Ectodermal cell (in vitro differentiated cells): ENCODE results near the gene PTCHD4.

Experiments
- H3K27ac ChIP-seq: 2 replicates; pipeline ENCODE4 v1.7.0; 2013; ENCODE audit warnings: mild to moderate bottlenecking, low read depth, low read length; ENCODE audit not compliant: insufficient read depth, poor library complexity, severe bottlenecking
- H3K27me3 ChIP-seq: 2 replicates; pipeline ENCODE4 v1.7.0; 2013; ENCODE audit warnings: mild to moderate bottlenecking, low read length; ENCODE audit not compliant: insufficient read depth, control insufficient read depth, poor library complexity, severe bottlenecking
- H3K36me3 ChIP-seq: one replicate; pipeline ENCODE4 v1.7.0; 2013; ENCODE audit warnings: low read length; ENCODE audit not compliant: control insufficient read depth, insufficient read depth
- H3K4me1 ChIP-seq: one replicate; pipeline ENCODE4 v1.7.0; 2013; ENCODE audit warnings: low read length; ENCODE audit not compliant: control insufficient read depth, insufficient read depth
- H3K4me3 ChIP-seq: 2 replicates; pipeline ENCODE4 v1.7.0; 2013; ENCODE audit warnings: low read depth, low read length, control low read depth; ENCODE audit not compliant: insufficient read depth
- H3K9me3 ChIP-seq: 2 replicates; pipeline ENCODE4 v1.7.0; 2013; ENCODE audit warnings: mild to moderate bottlenecking, low read length, moderate library complexity; ENCODE audit not compliant: control insufficient read depth
- WGBS, 2 experiments: methylation state at CpG; one replicate each; pipeline ENCODE4 v1.1.7; 2013; ENCODE audit warnings: missing lambda C conversion rate in 2 of 2; 5-methylcytosine and 5-hydroxymethylcytosine counted together

PTCHD4 gene

DNA sequence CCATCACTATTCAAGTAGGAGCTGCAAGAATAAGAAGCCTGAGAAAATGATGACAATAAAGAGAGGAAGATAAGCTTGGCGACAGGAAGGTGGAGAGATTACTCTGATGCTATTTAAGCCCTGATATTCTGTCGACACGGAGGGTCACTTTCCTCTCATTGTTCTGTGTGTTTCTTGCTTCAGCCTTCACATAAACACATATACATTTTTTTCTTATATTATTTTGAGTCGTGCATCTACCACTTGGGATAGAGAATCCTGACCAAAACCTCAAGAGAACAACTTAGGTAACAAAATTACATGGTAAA, 10.5 kb downstream of the PTCHD4 start:
- 86 to 90% methylated on average over 4 of the region's 4 CpGs for WGBS, 2 experiments
- H3K27ac ChIP-seq = no peak overlapping the region
- H3K4me3 ChIP-seq = no peak overlapping the region

DNA sequence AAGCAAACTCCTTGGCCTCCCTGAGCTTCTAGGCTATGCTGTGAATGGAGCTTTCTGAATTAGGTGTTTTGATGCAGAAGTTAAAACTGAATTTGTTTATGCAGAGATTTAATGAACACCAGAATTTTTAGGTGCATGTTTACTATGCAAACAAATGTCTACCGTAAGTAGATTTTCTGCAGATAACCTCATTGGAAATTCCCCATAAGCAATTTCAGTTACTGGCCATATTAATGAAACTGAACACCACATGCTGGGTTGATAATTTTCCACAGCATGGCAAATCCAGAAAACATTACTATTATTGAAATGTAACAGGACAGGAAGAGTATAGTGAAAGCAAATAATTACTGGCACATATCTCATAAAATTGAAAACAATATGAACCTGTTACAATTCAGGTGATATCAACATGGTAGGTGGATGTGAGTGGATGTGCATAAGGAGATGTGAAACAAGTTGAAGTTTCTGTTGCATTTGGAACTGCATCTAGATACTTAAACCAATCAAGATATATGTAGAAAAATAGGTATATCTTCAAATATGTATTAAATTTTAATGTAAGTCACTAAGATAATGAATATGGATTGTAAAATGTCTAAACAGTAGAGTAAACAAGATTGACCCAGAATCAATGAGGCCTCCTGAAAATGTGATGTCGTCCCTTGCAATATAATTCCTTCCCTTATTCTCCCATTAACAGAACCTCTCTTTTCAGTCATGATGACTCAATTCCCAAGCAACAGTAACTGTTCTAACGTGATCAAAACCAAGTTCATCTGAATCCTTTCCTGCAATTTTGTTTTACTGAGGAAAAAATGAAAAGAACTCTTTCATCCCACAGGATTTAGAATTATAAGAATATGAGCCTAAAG, 11.0 kb downstream of the PTCHD4 start:
- Histone ChIP-seq H3K27ac (no peak overlapping the region), H3K4me3 (no peak overlapping the region), H3K4me1 (no peaks in the 10 kb centered on the region), H3K9me3 (no peaks in the 10 kb centered on the region), H3K36me3 (no peaks in the 10 kb centered on the region), H3K27me3 (no peaks in the 10 kb centered on the region)
- WGBS, 2 experiments = 91% methylated on average over 3 of the region's 3 CpGs

More for the DNA sequence above, 10.5 kb downstream of the PTCHD4 start:
- H3K36me3 ChIP-seq = no peaks in the 10 kb centered on the region
- H3K9me3 ChIP-seq = no peaks in the 10 kb centered on the region
- no peaks in the 10 kb centered on the region for H3K4me1 ChIP-seq
- no peaks in the 10 kb centered on the region for H3K27me3 ChIP-seq

DNA sequence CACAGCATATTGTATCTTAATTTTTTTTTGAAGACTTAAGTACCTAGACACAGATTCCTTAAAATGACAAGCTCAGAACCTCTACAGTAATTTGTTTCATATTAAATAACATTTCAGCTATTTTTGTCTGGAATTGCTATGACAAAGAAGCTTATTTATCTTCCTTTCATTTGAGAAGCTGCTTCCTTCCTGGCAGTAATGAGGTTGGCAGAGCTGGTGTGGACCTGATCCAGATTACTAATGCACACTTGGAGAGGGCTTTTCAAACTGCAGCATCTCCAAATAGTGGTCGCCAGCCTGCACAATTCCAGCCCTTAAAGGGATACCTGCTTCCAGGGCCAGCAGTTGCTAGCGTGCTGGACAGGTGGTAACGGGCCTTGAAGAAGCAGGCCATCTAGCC, 12.1 kb downstream of the PTCHD4 start:
- WGBS, 2 experiments = 89 to 94% methylated on average over 3 of the region's 3 CpGs
- H3K4me3 ChIP-seq = no peak overlapping the region
- H3K36me3 ChIP-seq = no peaks in the 10 kb centered on the region

DNA sequence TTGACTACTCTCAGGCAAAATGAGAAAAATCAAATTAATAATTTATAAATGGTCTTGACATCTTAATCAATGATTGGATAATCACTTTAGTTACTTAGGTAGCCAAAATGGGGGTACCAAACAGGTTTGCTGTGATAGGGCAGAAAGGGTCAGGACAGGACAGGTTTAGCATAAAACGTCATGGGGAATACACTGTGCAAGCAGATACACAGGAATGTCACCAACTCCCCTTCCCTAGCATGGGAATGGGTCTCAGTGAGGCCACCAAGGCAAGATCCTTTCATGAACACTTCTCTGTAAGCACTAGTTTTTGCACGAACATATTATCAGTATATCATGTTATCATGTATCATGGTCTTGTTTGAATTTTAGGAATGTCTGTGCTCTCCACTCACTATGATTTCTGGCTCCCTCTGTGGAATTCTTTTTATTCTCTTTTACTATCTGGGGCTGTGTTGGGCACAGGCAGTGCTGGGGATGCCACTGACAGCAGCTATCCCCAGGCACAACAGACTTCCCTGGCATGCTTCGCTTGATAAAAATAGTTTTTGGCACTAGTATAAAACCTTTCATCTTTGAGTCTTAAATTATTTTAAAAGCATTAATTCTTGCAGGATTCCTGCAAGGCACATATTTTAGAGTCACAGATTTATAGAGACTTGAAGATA, 18.3 kb downstream of the PTCHD4 start:
- WGBS, 2 experiments = 79 to 89% methylated on average over 2 to 3 of the region's 3 CpGs
- Histone ChIP-seq H3K4me1 (no peaks in the 10 kb centered on the region), H3K9me3 (no peaks in the 10 kb centered on the region), H3K36me3 (no peaks in the 10 kb centered on the region), H3K4me3 (no peak overlapping the region), H3K27me3 (no peaks in the 10 kb centered on the region), H3K27ac (no peak overlapping the region)

More for the DNA sequence above, 12.1 kb downstream of the PTCHD4 start:
- H3K4me1 ChIP-seq = no peaks in the 10 kb centered on the region
- H3K27ac ChIP-seq = no peak overlapping the region
- H3K27me3 ChIP-seq = no peaks in the 10 kb centered on the region
- no peaks in the 10 kb centered on the region for H3K9me3 ChIP-seq

DNA sequence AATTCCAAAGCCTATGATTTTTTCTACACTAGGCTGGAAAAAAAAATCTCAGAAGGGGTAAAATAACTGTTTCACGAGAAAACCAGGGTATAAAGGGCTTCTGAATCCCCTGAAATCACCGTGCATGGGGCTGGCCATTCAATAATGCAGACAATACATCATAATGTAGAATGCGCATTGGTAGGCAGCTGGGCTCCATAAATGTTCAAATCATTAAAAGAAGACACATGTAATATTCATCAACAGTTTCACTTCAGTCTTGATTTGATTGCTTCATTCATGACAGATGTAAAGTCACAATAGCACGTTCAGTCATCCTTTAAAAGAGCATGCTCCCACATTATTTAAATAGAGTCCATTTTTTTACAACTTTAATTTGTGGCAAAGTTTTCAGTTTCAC, 20.5 kb downstream of the PTCHD4 start:
- 89 to 94% methylated on average over 4 of the region's 4 CpGs for WGBS, 2 experiments
- H3K27ac ChIP-seq = no peak overlapping the region

DNA sequence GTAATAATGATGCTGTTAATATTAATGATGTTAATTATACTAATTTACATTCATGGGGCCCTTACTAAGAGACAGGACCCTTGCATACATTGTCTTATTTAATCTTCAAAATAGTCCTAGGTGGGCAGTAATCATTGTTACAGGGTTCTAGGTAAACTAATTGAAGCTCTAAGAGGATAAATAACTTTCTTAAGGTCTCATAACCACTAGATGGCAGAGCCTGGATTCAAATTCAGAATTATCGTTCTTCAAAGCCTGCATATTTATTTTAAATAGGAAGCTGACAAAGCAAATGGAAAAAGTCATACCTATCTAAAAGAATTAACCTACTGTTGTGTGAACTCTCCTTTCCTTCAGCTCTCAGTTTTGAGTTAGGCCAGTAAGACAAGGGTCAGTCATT, 23.5 kb downstream of the PTCHD4 start:
- Histone ChIP-seq H3K4me1 (no peaks in the 10 kb centered on the region), H3K27me3 (no peaks in the 10 kb centered on the region), H3K4me3 (no peak overlapping the region), H3K36me3 (no peaks in the 10 kb centered on the region), H3K9me3 (no peaks in the 10 kb centered on the region), H3K27ac (no peak overlapping the region)
- 92 to 100% methylated on average over 1 of the region's 1 CpG for WGBS, 2 experiments

More for the DNA sequence above, 20.5 kb downstream of the PTCHD4 start:
- no peaks in the 10 kb centered on the region for H3K36me3 ChIP-seq
- no peaks in the 10 kb centered on the region for H3K9me3 ChIP-seq
- no peaks in the 10 kb centered on the region for H3K4me1 ChIP-seq
- H3K4me3 ChIP-seq = no peak overlapping the region
- no peaks in the 10 kb centered on the region for H3K27me3 ChIP-seq

DNA sequence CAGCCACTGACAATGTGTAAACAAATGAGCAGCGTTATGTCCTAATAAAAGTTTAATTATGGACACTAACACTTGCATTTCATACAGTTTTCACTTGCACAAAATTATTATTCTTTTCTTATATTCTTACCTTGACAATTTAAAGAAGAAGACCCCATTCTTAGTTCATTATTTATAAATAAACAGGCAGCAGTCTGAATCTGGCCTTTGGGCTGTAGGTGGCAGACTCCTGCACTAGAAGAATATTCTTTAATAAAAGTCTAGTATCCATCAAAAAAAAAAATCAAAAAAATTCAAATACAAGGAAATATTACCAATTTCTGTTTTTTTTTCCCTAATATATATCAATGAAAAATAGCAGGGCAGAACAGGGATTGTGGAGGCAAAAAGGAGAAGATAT, 24.8 kb downstream of the PTCHD4 start:
- H3K4me3 ChIP-seq = no peak overlapping the region
- no peaks in the 10 kb centered on the region for H3K9me3 ChIP-seq
- H3K4me1 ChIP-seq = no peaks in the 10 kb centered on the region
- H3K36me3 ChIP-seq = no peaks in the 10 kb centered on the region
- H3K27ac ChIP-seq = no peak overlapping the region
- no peaks in the 10 kb centered on the region for H3K27me3 ChIP-seq
- 100% methylated on average over 1 of the region's 1 CpG for WGBS, 2 experiments

DNA sequence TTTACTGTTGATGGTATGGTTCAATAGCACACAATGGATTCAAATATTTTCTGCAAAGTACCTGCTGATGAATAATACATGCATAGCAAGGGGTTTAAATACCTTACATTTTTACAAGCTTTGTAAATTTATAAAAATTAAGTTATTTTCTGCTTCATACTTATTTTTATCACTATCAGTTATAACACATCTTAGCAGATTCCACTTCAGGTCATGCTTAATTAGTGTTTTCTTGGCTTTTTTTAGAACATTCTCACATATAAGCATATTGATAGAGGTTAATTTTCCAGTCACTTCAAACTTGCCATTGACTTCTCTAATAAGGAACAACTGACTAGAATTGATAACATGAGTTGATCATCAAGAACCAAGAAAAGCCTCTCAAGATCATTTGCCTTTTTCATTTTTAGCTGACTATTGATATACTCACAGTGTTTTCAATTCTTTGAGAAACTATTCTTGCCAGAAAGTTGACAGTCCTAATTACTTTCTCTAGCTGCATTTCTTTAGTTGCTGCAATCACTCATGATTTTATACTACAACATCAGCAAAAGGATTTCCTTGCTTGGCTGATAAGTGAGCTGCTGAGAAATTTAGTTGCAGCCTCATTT, 25.8 kb downstream of the PTCHD4 start:
- Histone ChIP-seq H3K36me3 (no peaks in the 10 kb centered on the region), H3K27me3 (no peaks in the 10 kb centered on the region), H3K9me3 (no peaks in the 10 kb centered on the region), H3K4me3 (no peak overlapping the region), H3K4me1 (no peaks in the 10 kb centered on the region), H3K27ac (no peak overlapping the region)

DNA sequence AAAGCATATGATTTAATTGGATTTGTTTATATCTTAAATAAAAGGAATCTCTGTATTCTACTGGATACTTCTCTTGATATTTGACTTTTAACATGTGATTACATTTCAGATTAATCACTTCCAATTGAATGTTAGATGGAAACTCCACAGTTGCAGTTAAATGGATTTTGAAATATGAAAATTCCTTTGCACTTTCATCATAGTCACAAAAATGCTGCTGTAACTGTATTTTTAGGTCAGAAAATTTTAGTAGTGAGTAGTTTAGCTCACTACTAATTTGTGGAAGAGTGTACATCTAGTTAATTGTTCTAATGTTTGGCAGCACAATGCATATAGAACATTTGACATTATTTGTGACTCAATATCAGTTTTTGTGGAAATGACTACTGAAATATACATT, 26.8 kb downstream of the PTCHD4 start:
- H3K27ac ChIP-seq = no peak overlapping the region
- no peaks in the 10 kb centered on the region for H3K9me3 ChIP-seq
- H3K4me3 ChIP-seq = no peak overlapping the region
- no peaks in the 10 kb centered on the region for H3K4me1 ChIP-seq
- no peaks in the 10 kb centered on the region for H3K36me3 ChIP-seq
- H3K27me3 ChIP-seq = no peaks in the 10 kb centered on the region

DNA sequence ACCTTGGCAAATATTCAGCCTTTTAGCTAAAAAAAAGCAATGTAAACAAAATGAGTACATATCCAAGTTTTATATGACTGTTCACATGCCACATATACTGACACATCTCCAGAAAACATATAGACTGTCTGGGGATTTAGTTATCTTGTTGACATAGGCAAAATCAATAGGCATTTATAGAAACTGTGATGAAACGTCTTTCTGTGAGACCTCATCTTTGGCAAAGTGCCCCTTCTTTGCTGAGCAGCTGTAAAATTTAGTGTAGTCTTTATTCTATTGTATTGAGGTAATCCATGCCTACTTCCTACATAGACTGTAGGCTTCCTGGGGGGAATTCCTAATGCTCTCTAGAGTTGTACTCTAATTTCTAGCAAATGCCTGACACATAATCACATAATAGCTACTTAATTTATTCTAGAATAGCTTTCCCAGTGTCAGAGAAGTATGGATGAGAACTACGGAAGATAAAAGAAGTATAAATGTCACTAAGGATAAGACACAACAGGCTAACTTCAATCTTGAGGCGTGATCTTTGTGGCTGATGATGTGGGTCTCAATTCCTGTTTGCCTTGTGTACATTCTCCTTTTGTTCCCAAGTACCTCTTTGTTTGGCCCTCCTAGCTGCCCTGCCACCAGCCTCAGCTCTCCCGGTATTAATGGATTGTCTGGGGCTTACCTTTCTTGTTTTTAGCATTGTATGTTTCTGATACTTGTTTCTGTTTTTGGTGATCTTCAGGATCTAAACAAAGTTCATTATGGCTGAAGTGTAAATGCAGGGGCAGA, 30.6 kb downstream of the PTCHD4 start:
- Histone ChIP-seq H3K4me3 (no peak overlapping the region), H3K27me3 (no peaks in the 10 kb centered on the region), H3K27ac (no peak overlapping the region), H3K36me3 (no peaks in the 10 kb centered on the region), H3K9me3 (no peaks in the 10 kb centered on the region), H3K4me1 (no peaks in the 10 kb centered on the region)
- WGBS, 2 experiments = 89 to 95% methylated on average over 4 of the region's 4 CpGs
